IPS-18a (cell line): ENCODE results near the gene SYNGAP1.

Experiments
- H3K27ac ChIP-seq: one replicate; pipeline ENCODE4 v1.5.1; 2013; ENCODE audit warnings: low read length
- H3K27me3 ChIP-seq: one replicate; pipeline ENCODE4 v1.6.1; 2013; ENCODE audit warnings: mild to moderate bottlenecking, low read length; ENCODE audit not compliant: control insufficient read depth, insufficient read depth
- H3K36me3 ChIP-seq: one replicate; pipeline ENCODE4 v1.6.1; 2013; ENCODE audit warnings: low read depth, low read length; ENCODE audit not compliant: control insufficient read depth
- H3K4me1 ChIP-seq: one replicate; pipeline ENCODE4 v1.6.1; 2013; ENCODE audit warnings: low read depth, low read length; ENCODE audit not compliant: control insufficient read depth
- H3K4me3 ChIP-seq: one replicate; pipeline ENCODE4 v1.5.1; 2013; ENCODE audit warnings: low read length
- H3K9ac ChIP-seq: one replicate; pipeline ENCODE4 v1.6.1; 2013; ENCODE audit warnings: mild to moderate bottlenecking, low read length, moderate library complexity
- H3K9me3 ChIP-seq: one replicate; pipeline ENCODE4 v1.6.1; 2013; ENCODE audit warnings: low read depth, low read length; ENCODE audit not compliant: control insufficient read depth

The SYNGAP1 gene

DNA sequence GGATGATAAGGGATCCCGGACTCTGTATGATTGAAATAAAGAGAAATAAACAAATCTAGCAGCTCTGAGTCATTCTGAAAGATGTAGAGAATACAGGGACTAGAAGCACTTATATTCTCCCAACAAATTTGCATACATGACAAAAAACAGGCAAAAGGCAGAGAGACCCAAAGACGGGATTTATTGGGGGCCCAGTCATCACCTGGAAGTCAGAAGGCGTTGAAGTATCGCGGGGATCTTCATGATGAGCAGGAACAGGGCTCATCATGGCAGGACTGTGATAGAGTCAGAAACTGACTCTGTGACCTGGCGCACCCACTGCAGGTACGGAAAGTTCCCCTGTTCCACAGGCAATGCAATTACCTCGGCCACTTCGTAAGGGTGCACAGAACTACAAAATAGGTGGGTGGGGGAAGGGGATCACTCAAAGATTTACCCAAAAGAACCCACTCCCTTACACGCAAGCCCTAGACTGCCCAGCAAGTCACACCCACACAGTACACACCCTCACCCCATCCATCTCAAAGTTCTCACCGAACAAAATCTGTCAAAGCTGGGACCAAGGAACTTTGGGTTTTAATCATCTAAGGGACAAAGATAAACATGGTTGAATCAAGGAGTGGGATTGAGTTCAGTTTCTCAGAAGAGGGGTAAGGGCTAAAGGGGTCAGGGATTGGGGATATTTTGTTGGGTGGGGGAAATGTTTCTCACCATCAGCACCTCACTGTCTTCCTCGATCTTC is 3.3 kb upstream of the SYNGAP1 start:
- H3K4me3 ChIP-seq: peak overlapping the region; percentile 92
- no peaks in the 10 kb centered on the region for H3K27me3 ChIP-seq
- H3K9ac ChIP-seq: peak overlapping the region; percentile 90
- peaks cover 30% of the 10 kb centered on the region for H3K4me1 ChIP-seq
- H3K27ac ChIP-seq: no peak overlapping the region
- H3K36me3 ChIP-seq: peaks cover 32% of the 10 kb centered on the region
- H3K9me3 ChIP-seq: no peaks in the 10 kb centered on the region

- Histone ChIP-seq H3K36me3 (peaks cover 31% of the 10 kb centered on the region), H3K27me3 (no peaks in the 10 kb centered on the region), H3K9me3 (no peaks in the 10 kb centered on the region)
Observed at GRCh38 chr6:33417128-33417902, 2.5 kb upstream of the SYNGAP1 start.

GRCh38 chr6:33417903-33418689 is 1.8 kb upstream of the SYNGAP1 start, which contains the start of gene CUTA:
CUTA (minus strand) TSS chr6:33418107; CDS start chr6:33418000, 107 bp downstream.
- no peaks in the 10 kb centered on the region for H3K27me3 ChIP-seq
- peaks cover 30% of the 10 kb centered on the region for H3K4me1 ChIP-seq
- H3K27ac ChIP-seq: peak within 1 kb of the TSS; percentile 78
- H3K36me3 ChIP-seq: peaks cover 28% of the 10 kb centered on the region
- peak within 1 kb of the TSS; percentile 90 for H3K9ac ChIP-seq
- no peaks in the 10 kb centered on the region for H3K9me3 ChIP-seq
- peak within 1 kb of the TSS; percentile 92 for H3K4me3 ChIP-seq

More at GRCh38 chr6:33417128-33417902, 2.5 kb upstream of the SYNGAP1 start:
- H3K9ac ChIP-seq: peak overlapping the region; percentile 90
- peaks cover 30% of the 10 kb centered on the region for H3K4me1 ChIP-seq
- H3K4me3 ChIP-seq: peak overlapping the region; percentile 92
- peak overlapping the region; percentile 69 for H3K27ac ChIP-seq

DNA sequence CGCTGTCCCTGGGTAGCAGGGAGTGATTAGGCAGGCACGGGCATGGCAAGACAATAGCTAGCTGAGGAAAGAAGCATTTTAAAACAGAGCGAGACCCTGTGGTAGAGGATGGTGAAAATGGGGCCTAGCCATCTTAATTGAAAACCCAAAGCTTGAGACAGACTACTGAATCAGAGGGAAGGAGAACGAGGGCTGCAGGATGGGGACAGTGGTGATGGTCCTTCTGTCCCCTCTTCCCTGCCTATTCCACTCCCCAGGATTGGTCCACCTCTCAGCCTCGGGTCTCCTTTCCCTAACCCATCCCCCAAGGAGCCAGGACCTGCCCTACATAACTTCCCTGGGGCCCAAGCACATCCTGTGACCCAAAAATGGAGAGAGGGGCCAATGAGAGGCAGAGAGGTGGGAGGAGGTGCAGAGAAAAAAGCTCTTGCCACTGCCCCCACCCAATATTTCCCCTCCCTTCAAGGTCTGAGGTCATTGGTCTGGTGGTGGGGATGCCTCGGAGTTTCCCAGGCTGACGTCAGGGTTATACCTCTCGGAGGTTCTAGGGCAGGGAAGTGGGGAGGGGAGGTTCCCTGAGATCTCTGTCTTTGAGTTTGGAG is 1.1 kb upstream of the SYNGAP1 start:
- Histone ChIP-seq H3K36me3 (peaks cover 26% of the 10 kb centered on the region), H3K9me3 (no peaks in the 10 kb centered on the region), H3K4me3 (peak overlapping the region; percentile 92), H3K27me3 (no peaks in the 10 kb centered on the region), H3K4me1 (peaks cover 30% of the 10 kb centered on the region), H3K27ac (peak overlapping the region; percentile 78), H3K9ac (peak overlapping the region; percentile 58)

- H3K27ac ChIP-seq: peak overlapping the region; percentile 55
- no peaks in the 10 kb centered on the region for H3K27me3 ChIP-seq
- H3K9ac ChIP-seq: peak overlapping the region; percentile 61
- peak overlapping the region; percentile 78 for H3K4me3 ChIP-seq
- H3K36me3 ChIP-seq: peaks cover 18% of the 10 kb centered on the region
- peaks cover 38% of the 10 kb centered on the region for H3K4me1 ChIP-seq
- no peaks in the 10 kb centered on the region for H3K9me3 ChIP-seq
Observed at GRCh38 chr6:33420491-33421343, 852 bp downstream of the SYNGAP1 start.

- Histone ChIP-seq H3K27ac (no peak overlapping the region), H3K27me3 (no peaks in the 10 kb centered on the region), H3K4me3 (peak overlapping the region; percentile 78), H3K9me3 (no peaks in the 10 kb centered on the region), H3K4me1 (peaks cover 38% of the 10 kb centered on the region), H3K36me3 (peaks cover 14% of the 10 kb centered on the region), H3K9ac (no peak overlapping the region)
Observed at GRCh38 chr6:33421344-33421643, 1.4 kb downstream of the SYNGAP1 start.

GRCh38 chr6:33423777-33424176 is 3.9 kb downstream of the SYNGAP1 start:
- Histone ChIP-seq H3K9ac (no peak overlapping the region), H3K27ac (no peak overlapping the region), H3K27me3 (no peaks in the 10 kb centered on the region), H3K4me1 (peaks cover 39% of the 10 kb centered on the region), H3K4me3 (no peak overlapping the region), H3K36me3 (peaks cover 11% of the 10 kb centered on the region), H3K9me3 (no peaks in the 10 kb centered on the region)

GRCh38 chr6:33424855-33425667 is 5.2 kb downstream of the SYNGAP1 start:
- H3K9me3 ChIP-seq: no peaks in the 10 kb centered on the region
- H3K27me3 ChIP-seq: no peaks in the 10 kb centered on the region
- peaks cover 34% of the 10 kb centered on the region for H3K4me1 ChIP-seq
- peaks cover 11% of the 10 kb centered on the region for H3K36me3 ChIP-seq
- H3K27ac ChIP-seq: peak overlapping the region; percentile 83
- H3K9ac ChIP-seq: peak overlapping the region; percentile 66
- peak overlapping the region; percentile 82 for H3K4me3 ChIP-seq

DNA sequence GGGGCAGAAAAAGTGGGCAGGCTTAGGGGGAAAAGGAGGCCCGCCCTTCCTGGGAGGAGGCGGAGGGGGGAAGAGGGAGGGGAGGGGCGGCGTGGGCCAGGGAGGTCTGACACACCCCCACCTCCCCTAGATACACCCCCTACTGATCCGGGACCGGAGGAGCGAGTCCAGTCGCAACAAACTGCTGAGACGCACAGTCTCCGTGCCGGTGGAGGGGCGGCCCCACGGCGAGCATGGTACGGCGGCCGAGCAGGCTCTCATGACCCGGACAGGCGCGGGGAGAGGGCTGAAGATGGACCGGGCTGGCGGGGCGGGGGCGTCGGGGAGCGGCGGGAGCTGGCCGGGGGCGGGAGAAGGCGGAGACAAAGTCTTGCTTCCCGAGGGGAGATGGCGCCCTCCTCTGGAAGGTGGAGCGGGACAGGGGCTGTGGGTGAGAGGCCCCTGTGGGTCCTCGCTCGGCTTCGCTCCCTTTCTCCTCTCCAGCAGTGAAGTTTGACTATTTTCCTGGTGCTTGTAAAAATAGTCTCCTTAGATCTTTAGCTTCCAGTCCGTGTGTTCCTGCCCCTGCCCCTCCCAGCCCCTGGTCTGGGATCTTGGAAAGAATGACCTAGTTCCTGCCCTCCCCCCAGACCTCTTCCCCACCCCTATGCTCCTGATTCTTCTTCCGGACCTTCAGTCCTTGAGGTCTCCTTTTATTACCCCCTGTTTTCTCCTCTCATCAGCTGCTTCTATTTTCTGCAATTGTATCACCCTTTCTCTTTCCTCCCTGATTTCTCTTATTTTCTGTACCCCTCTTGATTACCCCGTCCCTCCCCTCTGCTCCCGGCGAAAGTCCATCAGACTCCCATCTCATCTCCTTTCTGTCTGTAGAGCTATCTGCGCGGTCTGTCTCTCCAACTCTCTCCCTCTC is 6.1 kb downstream of the SYNGAP1 start:
- H3K9me3 ChIP-seq: no peaks in the 10 kb centered on the region
- H3K36me3 ChIP-seq: peaks cover 11% of the 10 kb centered on the region
- H3K27ac ChIP-seq: peak overlapping the region; percentile 83
- peak overlapping the region; percentile 66 for H3K9ac ChIP-seq
- H3K27me3 ChIP-seq: no peaks in the 10 kb centered on the region
- peaks cover 42% of the 10 kb centered on the region for H3K4me1 ChIP-seq
- H3K4me3 ChIP-seq: peak overlapping the region; percentile 82
